HEK293 (cell line): ENCODE measurements around the gene FYB1.
A peak's percentile ranks its signal among the peaks of the same experiment; 100 is the strongest.

ENCODE experiments used
- CTCF ChIA-PET: fragments of 350-600 bp; formaldehyde crosslinking; extraction: SDS; loops from one replicate; lab custom pipeline; 2021; ENCODE audit warnings: antibody characterized with exemption; lab: Yijun Ruan, JAX
- POLR2A ChIA-PET: fragments of 300-600 bp; formaldehyde crosslinking; extraction: SDS; loops from one replicate; lab custom pipeline; 2020; ENCODE audit warnings: antibody characterized with exemption, inconsistent platforms; lab: Yijun Ruan, JAX
- H3K27ac ChIP-seq: fragments of 200-500 bp; sonication (Bioruptor generic); 2 replicates; pipeline ENCODE4 v1.5.1; 2014; ENCODE audit warnings: low read depth, low read length, control low read depth, inconsistent platforms; ENCODE audit errors: extremely low read depth
- H3K36me3 ChIP-seq, 2 experiments: fragments of 200-500 bp in 1 of 2; sonication (Bioruptor generic) in 1 of 2; 1 replicate in 1 of 2; 2 replicates in 1 of 2; pipeline ENCODE4 v1.5.1; 2014 to 2017; ENCODE audit warnings: inconsistent platforms in 2 of 2, low read length in 2 of 2; ENCODE audit not compliant: control insufficient read depth in 2 of 2, insufficient read depth in 1 of 2
- H3K4me1 ChIP-seq: fragments of 200-500 bp; sonication (Bioruptor generic); 2 replicates; pipeline ENCODE4 v1.5.1; 2014; ENCODE audit warnings: mild to moderate bottlenecking, low read length, inconsistent platforms; ENCODE audit not compliant: control insufficient read depth, insufficient read depth
- H3K4me3 ChIP-seq: 2 replicates; pipeline ENCODE4 v1.5.1; 2011; ENCODE audit warnings: low read depth, mild to moderate bottlenecking, control low read depth, low read length, moderate library complexity
- H3K9me3 ChIP-seq: fragments of 200-500 bp; sonication (Bioruptor generic); 2 replicates; pipeline ENCODE4 v1.5.1; 2014; ENCODE audit warnings: low read depth, low read length, inconsistent platforms; ENCODE audit not compliant: control insufficient read depth, insufficient read depth
- GLI2 ChIP-seq: fragments of 450-650 bp; formaldehyde crosslinking; IDR thresholded peaks from 2 replicates; pipeline ENCODE4; 2017; ENCODE audit warnings: missing biosample characterization, missing genetic modification characterization, low read depth, borderline replicate concordance
- HOXC10 ChIP-seq: sonication (generic); formaldehyde crosslinking; IDR thresholded peaks from 2 replicates; pipeline ENCODE4 v1.8.1; 2023; ENCODE audit warnings: mild to moderate bottlenecking, missing genetic modification reagents
- RBAK ChIP-seq: fragments of 450-650 bp; formaldehyde crosslinking; IDR thresholded peaks from 2 replicates; pipeline ENCODE4 v1.5.1; 2016; ENCODE audit warnings: missing biosample characterization, missing genetic modification characterization
- SCRT2 ChIP-seq: fragments of 450-650 bp; formaldehyde crosslinking; IDR thresholded peaks from 2 replicates; pipeline ENCODE4 v1.5.1; 2016; ENCODE audit warnings: missing biosample characterization, missing genetic modification characterization
- WT1 ChIP-seq: fragments of 450-650 bp; formaldehyde crosslinking; IDR thresholded peaks from 2 replicates; pipeline ENCODE4 v1.5.1; 2016; ENCODE audit warnings: missing biosample characterization, missing genetic modification characterization
- YY2 ChIP-seq: fragments of 450-650 bp; formaldehyde crosslinking; IDR thresholded peaks from 2 replicates; pipeline ENCODE4 v1.5.1; 2016; ENCODE audit warnings: missing biosample characterization, missing genetic modification characterization
- ZBTB48 ChIP-seq: fragments of 450-650 bp; formaldehyde crosslinking; IDR thresholded peaks from 2 replicates; pipeline ENCODE4 v1.5.1; 2016; ENCODE audit warnings: missing biosample characterization, missing genetic modification characterization
- ZNF175 ChIP-seq: fragments of 450-650 bp; formaldehyde crosslinking; IDR thresholded peaks from 2 replicates; pipeline ENCODE4 v1.5.1; 2016; ENCODE audit warnings: missing biosample characterization, missing genetic modification characterization
- ZNF23 ChIP-seq: fragments of 450-650 bp; formaldehyde crosslinking; IDR thresholded peaks from 2 replicates; pipeline ENCODE4 v1.5.1; 2016; ENCODE audit warnings: missing biosample characterization, missing genetic modification characterization, borderline replicate concordance
- ZNF266 ChIP-seq: fragments of 450-650 bp; formaldehyde crosslinking; IDR thresholded peaks from 2 replicates; pipeline ENCODE4 v1.5.1; 2016; ENCODE audit warnings: missing biosample characterization, missing genetic modification characterization, low read depth
- ZNF707 ChIP-seq: fragments of 450-650 bp; formaldehyde crosslinking; IDR thresholded peaks from 2 replicates; pipeline ENCODE4 v1.5.1; 2016; ENCODE audit warnings: missing biosample characterization, missing genetic modification characterization
- ZNF791 ChIP-seq: fragments of 450-650 bp; formaldehyde crosslinking; IDR thresholded peaks from 2 replicates; pipeline ENCODE4 v1.5.1; 2016; ENCODE audit warnings: missing biosample characterization, missing genetic modification characterization
- TF ChIP-seq, protein P1 (sequence below): fragments of 450-650 bp; formaldehyde crosslinking; IDR thresholded peaks from 2 replicates; pipeline ENCODE4 v1.5.1; 2017; ENCODE audit warnings: missing biosample characterization, missing genetic modification characterization
- TF ChIP-seq, protein P2 (sequence below): fragments of 450-650 bp; formaldehyde crosslinking; IDR thresholded peaks from 2 replicates; pipeline ENCODE4 v1.5.1; 2016; ENCODE audit warnings: missing biosample characterization, missing genetic modification characterization
- TF ChIP-seq, protein P3 (sequence below): fragments of 450-650 bp; IDR thresholded peaks from 2 replicates; pipeline ENCODE4 v1.5.1; 2018; ENCODE audit warnings: missing biosample characterization, missing genetic modification characterization

Gene FYB1

DNA sequence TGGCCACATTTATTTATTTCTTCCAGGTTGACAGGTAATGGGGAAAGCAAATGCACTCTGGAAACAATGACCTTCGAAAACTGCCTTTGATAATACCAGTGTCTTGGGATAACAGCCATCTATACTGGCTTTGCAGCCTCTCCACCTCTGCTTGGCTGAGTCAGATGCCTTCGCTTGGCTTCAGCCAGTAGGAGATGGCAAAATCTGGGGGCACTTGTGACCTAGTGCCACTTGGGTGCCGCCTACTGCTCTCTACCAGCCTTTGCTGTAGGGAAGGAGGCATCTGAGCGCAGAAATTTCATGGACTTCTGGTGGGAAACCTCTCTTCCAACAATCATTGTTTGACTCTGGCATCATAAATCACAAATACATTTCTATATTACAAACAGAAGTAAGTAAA, 21.8 kb downstream of the FYB1 start:
- no peaks in the 10 kb centered on the region for H3K36me3 ChIP-seq
- no peaks in the 10 kb centered on the region for H3K4me1 ChIP-seq
- no peaks in the 10 kb centered on the region for H3K9me3 ChIP-seq
- TF ChIP-seq ZNF23 (tag by site-specific recombination): no peak
- TF ChIP-seq WT1: no peak
- no peak for TF ChIP-seq GLI2 (tag by site-specific recombination)
- no peak for TF ChIP-seq YY2 (tag by site-specific recombination)
- no peak overlapping the region for H3K27ac ChIP-seq
- H3K4me3 ChIP-seq: no peak overlapping the region
- POLR2A ChIA-PET: no interaction called here
- CTCF ChIA-PET: interaction anchor here (1.5 kb wide), 1 partner anchor 20 kb away, joined by 4 read pairs; no protein-coding TSS in a partner anchor

DNA sequence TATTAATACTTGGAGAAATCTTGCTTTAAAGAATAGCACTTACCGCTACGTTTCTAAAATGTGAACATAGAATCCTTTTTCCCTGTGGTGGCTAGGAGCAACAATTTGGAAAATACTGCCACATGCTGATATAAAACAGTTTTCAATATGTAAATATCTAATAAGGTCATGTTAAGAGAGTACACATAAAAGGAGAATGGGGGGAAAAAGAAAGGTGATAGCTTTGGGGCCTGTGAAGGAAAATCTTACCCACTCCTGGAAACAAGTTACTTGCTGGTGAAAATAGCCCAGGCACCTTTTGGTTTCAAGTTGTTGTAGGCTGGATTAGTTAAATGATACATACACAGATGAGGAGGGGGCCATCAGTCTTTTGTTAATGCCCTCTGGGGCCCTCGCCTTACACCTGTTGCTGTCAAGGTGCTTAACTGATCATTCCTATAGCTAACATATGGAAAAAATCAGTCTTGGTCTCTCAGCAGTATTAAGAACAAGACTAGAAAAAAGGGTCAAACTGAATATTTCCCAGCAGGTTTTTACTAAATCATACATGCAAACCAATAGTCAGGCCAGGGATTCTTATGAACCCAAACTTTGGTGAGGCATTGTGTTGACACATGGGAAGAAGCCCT, 24.1 kb downstream of the FYB1 start:
- no peak for TF ChIP-seq ZNF175 (tag by site-specific recombination)
- peak; percentile 47 for TF ChIP-seq SCRT2
- Histone ChIP-seq H3K4me3 (no peak overlapping the region), H3K36me3 (no peaks in the 10 kb centered on the region), H3K4me1 (no peaks in the 10 kb centered on the region), H3K9me3 (no peaks in the 10 kb centered on the region), H3K27ac (no peak overlapping the region)
- ChIA-PET CTCF (interaction anchor here (0.6 to 0.9 kb wide), 3 partner anchors 22 to 368 kb away, joined by 3 to 4 read pairs (median 3); no protein-coding TSS in a partner anchor), POLR2A (interaction anchor here (0.7 kb wide), 1 partner anchor 1800 kb away, joined by 4 read pairs; no protein-coding TSS in a partner anchor)

DNA sequence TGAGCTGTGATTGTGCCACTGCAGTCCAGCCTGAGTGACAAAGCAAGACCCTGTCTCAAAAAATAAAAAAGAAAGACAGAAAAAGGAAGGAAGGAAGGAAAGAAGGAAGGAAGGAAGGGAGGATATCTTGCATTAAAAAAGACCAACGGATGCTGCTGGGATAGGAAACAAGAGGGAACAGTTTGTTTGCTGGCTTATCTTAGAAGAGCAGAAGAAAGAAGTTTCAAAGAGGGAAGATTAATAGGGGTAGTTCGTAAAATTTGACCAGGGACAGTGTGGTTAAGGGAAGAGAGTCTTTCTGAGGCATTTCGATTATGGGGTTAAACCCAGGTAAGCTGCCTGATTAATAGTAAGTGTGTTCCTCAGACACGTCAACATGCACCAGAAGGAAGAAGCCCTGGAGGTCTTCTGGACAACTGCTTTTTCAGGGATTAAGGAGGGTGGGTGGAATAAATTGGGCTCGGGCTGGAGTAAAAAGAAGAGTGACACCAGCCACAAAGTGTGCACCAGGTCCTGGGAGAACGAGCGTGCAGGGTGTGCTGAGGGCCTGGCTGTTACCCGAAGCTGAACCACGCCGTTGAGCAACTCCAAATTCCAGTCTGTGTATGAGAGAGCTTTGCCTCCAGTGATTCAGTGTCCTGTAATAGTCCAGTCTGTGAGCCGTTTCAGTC, 24.8 kb downstream of the FYB1 start:
- Histone ChIP-seq H3K9me3 (no peaks in the 10 kb centered on the region), H3K36me3 (no peaks in the 10 kb centered on the region), H3K4me1 (no peaks in the 10 kb centered on the region), H3K27ac (no peak overlapping the region), H3K4me3 (no peak overlapping the region)
- CTCF ChIA-PET: interaction anchor here (0.6 to 0.9 kb wide), 2 partner anchors 23 to 369 kb away, joined by 3 read pairs; no protein-coding TSS in a partner anchor
- POLR2A ChIA-PET: no interaction called here
- TF ChIP-seq, protein P1, sequence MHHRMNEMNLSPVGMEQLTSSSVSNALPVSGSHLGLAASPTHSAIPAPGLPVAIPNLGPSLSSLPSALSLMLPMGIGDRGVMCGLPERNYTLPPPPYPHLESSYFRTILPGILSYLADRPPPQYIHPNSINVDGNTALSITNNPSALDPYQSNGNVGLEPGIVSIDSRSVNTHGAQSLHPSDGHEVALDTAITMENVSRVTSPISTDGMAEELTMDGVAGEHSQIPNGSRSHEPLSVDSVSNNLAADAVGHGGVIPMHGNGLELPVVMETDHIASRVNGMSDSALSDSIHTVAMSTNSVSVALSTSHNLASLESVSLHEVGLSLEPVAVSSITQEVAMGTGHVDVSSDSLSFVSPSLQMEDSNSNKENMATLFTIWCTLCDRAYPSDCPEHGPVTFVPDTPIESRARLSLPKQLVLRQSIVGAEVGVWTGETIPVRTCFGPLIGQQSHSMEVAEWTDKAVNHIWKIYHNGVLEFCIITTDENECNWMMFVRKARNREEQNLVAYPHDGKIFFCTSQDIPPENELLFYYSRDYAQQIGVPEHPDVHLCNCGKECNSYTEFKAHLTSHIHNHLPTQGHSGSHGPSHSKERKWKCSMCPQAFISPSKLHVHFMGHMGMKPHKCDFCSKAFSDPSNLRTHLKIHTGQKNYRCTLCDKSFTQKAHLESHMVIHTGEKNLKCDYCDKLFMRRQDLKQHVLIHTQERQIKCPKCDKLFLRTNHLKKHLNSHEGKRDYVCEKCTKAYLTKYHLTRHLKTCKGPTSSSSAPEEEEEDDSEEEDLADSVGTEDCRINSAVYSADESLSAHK: no peak
- TF ChIP-seq ZNF707 (tag by site-specific recombination) (no peak), RBAK (tag by site-specific recombination) (no peak), ZBTB48 (tag by site-specific recombination) (no peak)

DNA sequence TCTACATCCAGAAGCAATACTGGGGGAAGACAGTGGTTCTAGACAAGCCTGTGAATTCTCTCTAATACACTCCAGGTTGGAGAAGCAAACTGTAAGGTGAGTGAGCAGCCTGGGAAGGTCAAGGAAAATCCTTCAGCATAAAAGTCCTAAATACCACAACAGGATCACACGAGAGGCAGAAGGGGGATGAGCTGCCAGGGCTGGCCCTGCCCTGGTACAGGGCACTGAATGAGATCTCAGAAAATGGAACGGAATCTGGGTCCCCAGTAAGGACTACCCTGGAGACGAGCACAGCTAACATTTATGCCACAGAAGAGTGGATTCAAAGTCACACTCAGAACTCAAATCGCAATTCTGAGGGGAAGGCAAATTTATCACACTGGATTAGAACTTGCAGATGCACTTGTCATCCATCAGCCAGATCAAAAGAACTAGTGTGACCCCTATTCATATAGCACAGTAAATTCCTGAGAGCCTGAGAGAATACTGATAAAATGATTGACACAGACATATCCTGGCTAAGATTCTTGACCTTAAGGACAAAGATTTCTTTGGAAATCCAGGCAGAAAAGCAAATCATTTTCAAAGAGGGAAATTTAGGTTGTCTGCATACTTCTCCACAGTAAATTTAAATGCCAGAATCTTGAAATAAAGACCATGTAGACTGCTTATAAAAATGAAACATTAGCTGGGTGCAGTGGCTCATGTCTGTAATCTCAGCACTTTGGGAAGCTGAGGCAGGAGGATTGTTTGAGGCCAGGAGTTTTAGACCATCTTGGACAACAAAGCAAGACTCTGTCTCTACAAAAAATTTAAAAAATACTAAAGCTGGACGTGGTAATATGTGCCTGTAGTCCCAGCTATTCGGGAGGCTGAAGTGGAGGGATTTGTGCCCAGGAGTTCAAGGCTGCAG, 25.6 kb downstream of the FYB1 start:
- Histone ChIP-seq H3K27ac (no peak overlapping the region), H3K36me3 (no peaks in the 10 kb centered on the region), H3K4me1 (no peaks in the 10 kb centered on the region), H3K9me3 (no peaks in the 10 kb centered on the region), H3K4me3 (no peak overlapping the region)
- ChIA-PET POLR2A (no interaction called here), CTCF (interaction anchor here (0.9 kb wide), 1 partner anchor 24 kb away, joined by 3 read pairs; no protein-coding TSS in a partner anchor)
- TF ChIP-seq ZNF266 (tag by site-specific recombination): no peak
- no peak for TF ChIP-seq HOXC10 (CRISPR knock-in tag)
- TF ChIP-seq, protein P2, sequence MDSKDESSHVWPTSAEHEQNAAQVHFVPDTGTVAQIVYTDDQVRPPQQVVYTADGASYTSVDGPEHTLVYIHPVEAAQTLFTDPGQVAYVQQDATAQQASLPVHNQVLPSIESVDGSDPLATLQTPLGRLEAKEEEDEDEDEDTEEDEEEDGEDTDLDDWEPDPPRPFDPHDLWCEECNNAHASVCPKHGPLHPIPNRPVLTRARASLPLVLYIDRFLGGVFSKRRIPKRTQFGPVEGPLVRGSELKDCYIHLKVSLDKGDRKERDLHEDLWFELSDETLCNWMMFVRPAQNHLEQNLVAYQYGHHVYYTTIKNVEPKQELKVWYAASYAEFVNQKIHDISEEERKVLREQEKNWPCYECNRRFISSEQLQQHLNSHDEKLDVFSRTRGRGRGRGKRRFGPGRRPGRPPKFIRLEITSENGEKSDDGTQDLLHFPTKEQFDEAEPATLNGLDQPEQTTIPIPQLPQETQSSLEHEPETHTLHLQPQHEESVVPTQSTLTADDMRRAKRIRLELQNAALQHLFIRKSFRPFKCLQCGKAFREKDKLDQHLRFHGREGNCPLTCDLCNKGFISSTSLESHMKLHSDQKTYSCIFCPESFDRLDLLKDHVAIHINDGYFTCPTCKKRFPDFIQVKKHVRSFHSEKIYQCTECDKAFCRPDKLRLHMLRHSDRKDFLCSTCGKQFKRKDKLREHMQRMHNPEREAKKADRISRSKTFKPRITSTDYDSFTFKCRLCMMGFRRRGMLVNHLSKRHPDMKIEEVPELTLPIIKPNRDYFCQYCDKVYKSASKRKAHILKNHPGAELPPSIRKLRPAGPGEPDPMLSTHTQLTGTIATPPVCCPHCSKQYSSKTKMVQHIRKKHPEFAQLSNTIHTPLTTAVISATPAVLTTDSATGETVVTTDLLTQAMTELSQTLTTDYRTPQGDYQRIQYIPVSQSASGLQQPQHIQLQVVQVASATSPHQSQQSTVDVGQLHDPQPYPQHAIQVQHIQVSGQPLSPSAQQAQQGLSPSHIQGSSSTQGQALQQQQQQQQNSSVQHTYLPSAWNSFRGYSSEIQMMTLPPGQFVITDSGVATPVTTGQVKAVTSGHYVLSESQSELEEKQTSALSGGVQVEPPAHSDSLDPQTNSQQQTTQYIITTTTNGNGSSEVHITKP: no peak
- TF ChIP-seq ZNF791 (tag by site-specific recombination): no peak
- TF ChIP-seq, protein P3, sequence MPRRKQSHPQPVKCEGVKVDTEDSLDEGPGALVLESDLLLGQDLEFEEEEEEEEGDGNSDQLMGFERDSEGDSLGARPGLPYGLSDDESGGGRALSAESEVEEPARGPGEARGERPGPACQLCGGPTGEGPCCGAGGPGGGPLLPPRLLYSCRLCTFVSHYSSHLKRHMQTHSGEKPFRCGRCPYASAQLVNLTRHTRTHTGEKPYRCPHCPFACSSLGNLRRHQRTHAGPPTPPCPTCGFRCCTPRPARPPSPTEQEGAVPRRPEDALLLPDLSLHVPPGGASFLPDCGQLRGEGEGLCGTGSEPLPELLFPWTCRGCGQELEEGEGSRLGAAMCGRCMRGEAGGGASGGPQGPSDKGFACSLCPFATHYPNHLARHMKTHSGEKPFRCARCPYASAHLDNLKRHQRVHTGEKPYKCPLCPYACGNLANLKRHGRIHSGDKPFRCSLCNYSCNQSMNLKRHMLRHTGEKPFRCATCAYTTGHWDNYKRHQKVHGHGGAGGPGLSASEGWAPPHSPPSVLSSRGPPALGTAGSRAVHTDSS (tag by site-specific recombination): no peak
